Mesendoderm (in vitro differentiated cells): ENCODE data around the gene ANKS4B. TPM values are rescaled to one million over a fixed set of nuclear protein-coding genes. Genes with fewer than 3 reads are reported as not detected.
A peak's percentile ranks its signal among the peaks of the same experiment; 100 is the strongest.

Experiments
- DNase-seq: peaks from one replicate; pipeline ENCODE4 v3.0.0; 2013
- H2AK5ac ChIP-seq: 2 replicates; pipeline ENCODE4 v1.6.1; 2013; ENCODE audit warnings: low read length, inconsistent platforms
- H2BK120ac ChIP-seq: 2 replicates; pipeline ENCODE4 v1.6.1; 2013; ENCODE audit warnings: low read depth, mild to moderate bottlenecking, low read length, moderate library complexity, mixed read lengths
- H2BK15ac ChIP-seq: replicated peaks from 2 replicates; pipeline ENCODE4 v1.6.1; 2013; ENCODE audit warnings: low read depth, mild to moderate bottlenecking, moderate library complexity
- H2BK5ac ChIP-seq: 2 replicates; pipeline ENCODE4 v1.6.1; 2013; ENCODE audit warnings: low read length, inconsistent platforms
- H3K18ac ChIP-seq: 2 replicates; pipeline ENCODE4 v1.6.1; 2013; ENCODE audit warnings: mild to moderate bottlenecking, low read length, mixed read lengths
- H3K23ac ChIP-seq: one replicate; pipeline ENCODE4 v1.6.1; 2013; ENCODE audit warnings: low read length
- H3K27ac ChIP-seq: 2 replicates; pipeline ENCODE4 v1.5.1; 2013; ENCODE audit warnings: low read depth, mild to moderate bottlenecking, inconsistent platforms, low read length, moderate library complexity
- H3K27me3 ChIP-seq: 2 replicates; pipeline ENCODE4 v1.6.1; 2013; ENCODE audit warnings: low read length, control low read depth, mild to moderate bottlenecking, inconsistent platforms; ENCODE audit not compliant: insufficient read depth, poor library complexity
- H3K36me3 ChIP-seq: 2 replicates; pipeline ENCODE4 v1.6.1; 2013; ENCODE audit warnings: low read length, inconsistent platforms; ENCODE audit not compliant: control insufficient read depth, insufficient read depth
- H3K4ac ChIP-seq: one replicate; pipeline ENCODE4 v1.6.1; 2013; ENCODE audit warnings: low read depth, mild to moderate bottlenecking, low read length, moderate library complexity
- H3K4me1 ChIP-seq: 2 replicates; pipeline ENCODE4 v1.6.1; 2013; ENCODE audit warnings: low read depth, low read length, inconsistent platforms; ENCODE audit not compliant: control insufficient read depth
- H3K4me2 ChIP-seq: 2 replicates; pipeline ENCODE4 v1.6.1; 2013; ENCODE audit warnings: low read length
- H3K4me3 ChIP-seq: 2 replicates; pipeline ENCODE4 v1.5.1; 2013; ENCODE audit warnings: mild to moderate bottlenecking, low read length
- H3K56ac ChIP-seq: one replicate; pipeline ENCODE4 v1.6.1; 2013; ENCODE audit warnings: low read length
- H3K79me1 ChIP-seq: 2 replicates; pipeline ENCODE4 v1.6.1; 2013; ENCODE audit warnings: low read length, inconsistent platforms
- H3K79me2 ChIP-seq: 2 replicates; pipeline ENCODE4 v1.6.1; 2013; ENCODE audit warnings: mild to moderate bottlenecking, low read length; ENCODE audit not compliant: control insufficient read depth, insufficient read depth
- H3K9ac ChIP-seq: 2 replicates; pipeline ENCODE4 v1.6.1; 2013; ENCODE audit warnings: low read length, inconsistent platforms
- H4K5ac ChIP-seq: one replicate; pipeline ENCODE4 v1.6.1; 2013; ENCODE audit warnings: low read length
- H4K8ac ChIP-seq: one replicate; pipeline ENCODE4 v1.6.1; 2013; ENCODE audit warnings: low read depth, mild to moderate bottlenecking, control low read depth, low read length, moderate library complexity
- WGBS: extraction: QIAGEN DNeasy Blood & Tissue Kit; methylation state at CpG from one replicate; pipeline ENCODE4 v1.1.7; 2013; ENCODE audit warnings: low lambda C conversion rate, missing lambda C conversion rate; ENCODE audit not compliant: insufficient coverage; ENCODE audit errors: extremely low coverage; 5-methylcytosine and 5-hydroxymethylcytosine counted together
- polyA plus RNA-seq, 2 experiments: library from polyadenylated mRNA; stranded (reverse); fragments of 200-250 nt; gene quantifications; one replicate each; pipeline ENCODE4 v1.2.3, GENCODE V29; 2013

Gene ANKS4B, protein sequence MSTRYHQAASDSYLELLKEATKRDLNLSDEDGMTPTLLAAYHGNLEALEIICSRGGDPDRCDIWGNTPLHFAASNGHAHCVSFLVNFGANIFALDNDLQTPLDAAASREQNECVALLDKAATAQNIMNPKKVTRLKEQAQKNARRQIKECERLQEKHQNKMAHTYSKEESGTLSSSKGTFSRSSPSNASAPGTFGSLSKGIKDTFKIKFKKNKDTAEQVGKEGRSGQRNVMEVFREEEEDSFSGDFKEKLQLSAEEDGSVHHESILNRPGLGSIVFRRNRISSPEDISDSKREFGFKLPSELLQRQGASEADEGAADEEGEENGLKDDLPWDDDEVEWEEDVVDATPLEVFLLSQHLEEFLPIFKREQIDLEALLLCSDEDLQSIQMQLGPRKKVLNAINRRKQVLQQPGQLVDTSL
- 0.03 TPM for polyA plus RNA-seq (2013, experiment 1 of 2)
- polyA plus RNA-seq (2013, experiment 2 of 2) = 0.03 TPM

- Histone ChIP-seq H2BK120ac (no peak within 1 kb of the TSS), H3K27me3 (no peaks in the 10 kb centered on the region), H3K56ac (no peak within 1 kb of the TSS), H2AK5ac (no peak within 1 kb of the TSS), H4K5ac (no peak within 1 kb of the TSS), H3K9ac (no peak within 1 kb of the TSS), H3K27ac (no peak within 1 kb of the TSS), H3K18ac (no peak within 1 kb of the TSS), H3K79me1 (no peaks in the 10 kb centered on the region), H3K36me3 (no peaks in the 10 kb centered on the region), H4K8ac (no peak within 1 kb of the TSS), H2BK15ac (no peak within 1 kb of the TSS), H3K4me1 (no peaks in the 10 kb centered on the region), H2BK5ac (no peak within 1 kb of the TSS), H3K79me2 (no peaks in the 10 kb centered on the region), H3K23ac (no peak within 1 kb of the TSS), H3K4me3 (no peak within 1 kb of the TSS), H3K4me2 (no peak within 1 kb of the TSS), H3K4ac (no peak within 1 kb of the TSS)
- no CpG with 5 or more reads among the region's 11 CpGs for WGBS
- no peak for DNase-seq
Measured at GRCh38 chr16:21233521-21234150, at the start of gene ANKS4B. ANKS4B (plus strand) TSS chr16:21233699; CDS start chr16:21233738, 39 bp downstream.

DNA sequence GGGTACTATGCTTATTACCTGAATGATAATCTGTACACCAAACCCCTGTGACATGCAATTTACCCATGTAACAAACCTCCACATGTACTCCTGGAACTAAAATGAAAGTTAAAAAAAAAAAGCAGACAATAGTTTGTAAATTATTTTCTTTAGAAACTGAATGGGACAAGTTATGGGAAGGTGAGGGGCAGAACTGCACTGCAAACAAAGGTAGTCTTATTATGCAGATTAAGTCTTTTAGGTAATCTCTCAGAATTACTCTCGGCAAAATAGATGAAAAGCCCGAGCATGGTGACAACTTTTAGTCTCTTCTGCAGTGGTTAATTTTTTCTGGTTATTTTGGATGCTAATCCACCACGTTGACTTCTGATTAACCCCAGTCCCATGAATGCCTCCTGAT, 49.5 kb upstream of the ANKS4B start:
- H3K79me1 ChIP-seq = no peaks in the 10 kb centered on the region
- H3K36me3 ChIP-seq = peaks cover 4% of the 10 kb centered on the region
- H3K79me2 ChIP-seq = no peaks in the 10 kb centered on the region
- no peak overlapping the region for H4K5ac ChIP-seq
- no peak overlapping the region for H2BK120ac ChIP-seq
- H4K8ac ChIP-seq = no peak overlapping the region
- H3K27ac ChIP-seq = no peak overlapping the region
- H3K9ac ChIP-seq = no peak overlapping the region
- H3K4me3 ChIP-seq = no peak overlapping the region
- WGBS = no CpG with 5 or more reads among the region's 3 CpGs
- no peaks in the 10 kb centered on the region for H3K27me3 ChIP-seq
- no peak overlapping the region for H3K18ac ChIP-seq
- no peak overlapping the region for H3K56ac ChIP-seq
- no peak overlapping the region for H3K23ac ChIP-seq
- H2BK5ac ChIP-seq = no peak overlapping the region
- H3K4me1 ChIP-seq = no peaks in the 10 kb centered on the region
- no peak overlapping the region for H2BK15ac ChIP-seq
- no peak overlapping the region for H3K4ac ChIP-seq
- H3K4me2 ChIP-seq = no peak overlapping the region
- DNase-seq = no peak
- H2AK5ac ChIP-seq = no peak overlapping the region

DNA sequence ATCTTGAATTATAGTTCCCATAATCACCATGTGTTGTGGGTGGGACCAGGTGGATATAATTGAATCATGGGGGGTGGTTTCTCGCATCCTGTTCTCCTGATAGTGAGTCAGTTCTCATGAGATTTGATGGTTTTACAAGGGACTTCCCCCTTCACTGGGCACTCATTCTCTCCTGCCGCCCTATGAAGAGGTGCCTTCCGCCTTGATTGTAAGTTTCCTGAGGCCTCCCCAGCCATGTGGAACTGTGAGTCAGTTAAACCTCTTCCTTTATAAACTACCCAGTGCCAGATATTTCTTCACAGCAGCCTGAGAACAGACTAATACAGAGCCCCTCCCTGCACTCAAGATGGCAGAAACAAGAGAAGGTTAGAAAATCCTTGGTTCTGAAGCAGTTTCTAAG, 48.7 kb upstream of the ANKS4B start:
- no CpG with 5 or more reads among the region's 3 CpGs for WGBS
- peak; percentile 19 for DNase-seq
- Histone ChIP-seq H3K18ac (no peak overlapping the region), H4K8ac (no peak overlapping the region), H3K4ac (no peak overlapping the region), H2BK15ac (no peak overlapping the region), H3K36me3 (peaks cover 4% of the 10 kb centered on the region), H3K27me3 (no peaks in the 10 kb centered on the region), H3K4me1 (no peaks in the 10 kb centered on the region), H2AK5ac (no peak overlapping the region), H3K79me2 (no peaks in the 10 kb centered on the region), H3K79me1 (no peaks in the 10 kb centered on the region), H3K56ac (no peak overlapping the region), H3K9ac (no peak overlapping the region), H4K5ac (no peak overlapping the region), H3K4me3 (no peak overlapping the region), H3K27ac (no peak overlapping the region), H2BK120ac (no peak overlapping the region), H3K4me2 (no peak overlapping the region), H3K23ac (no peak overlapping the region), H2BK5ac (no peak overlapping the region)

- H3K4me2 ChIP-seq = no peak overlapping the region
- H3K23ac ChIP-seq = no peak overlapping the region
- H3K36me3 ChIP-seq = peaks cover 2% of the 10 kb centered on the region
- no peaks in the 10 kb centered on the region for H3K27me3 ChIP-seq
- no peak overlapping the region for H2BK5ac ChIP-seq
- H3K4me1 ChIP-seq = no peaks in the 10 kb centered on the region
- H4K5ac ChIP-seq = no peak overlapping the region
- no peak overlapping the region for H2BK120ac ChIP-seq
- H3K18ac ChIP-seq = no peak overlapping the region
- no peaks in the 10 kb centered on the region for H3K79me2 ChIP-seq
- no CpG with 5 or more reads among the region's 12 CpGs for WGBS
- no peak overlapping the region for H2BK15ac ChIP-seq
- H4K8ac ChIP-seq = no peak overlapping the region
- H2AK5ac ChIP-seq = no peak overlapping the region
- H3K56ac ChIP-seq = no peak overlapping the region
- DNase-seq = no peak
- no peak overlapping the region for H3K9ac ChIP-seq
- H3K4me3 ChIP-seq = no peak overlapping the region
- H3K79me1 ChIP-seq = no peaks in the 10 kb centered on the region
- no peak overlapping the region for H3K27ac ChIP-seq
- no peak overlapping the region for H3K4ac ChIP-seq
Measured at GRCh38 chr16:21185659-21186325, 47.7 kb upstream of the ANKS4B start.

DNA sequence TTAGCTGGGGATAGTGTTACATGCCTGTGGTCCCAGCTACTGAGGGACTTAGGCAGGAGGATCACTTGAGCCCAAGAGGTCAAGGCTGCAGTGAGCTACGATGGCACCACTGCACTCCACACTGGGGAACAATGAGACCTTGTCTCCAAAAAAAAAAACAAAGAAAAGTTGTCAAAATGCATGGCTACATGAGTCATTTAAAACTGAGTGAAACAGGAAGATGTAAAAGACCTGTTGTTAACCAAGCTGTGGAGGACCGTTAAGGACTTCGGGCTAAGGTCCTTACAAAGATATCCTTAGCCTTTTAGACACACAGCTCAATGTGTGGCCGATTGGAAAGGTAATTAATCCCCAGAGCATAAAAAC, 47.2 kb upstream of the ANKS4B start:
- Histone ChIP-seq H3K79me1 (no peaks in the 10 kb centered on the region), H3K4me1 (no peaks in the 10 kb centered on the region), H2BK5ac (no peak overlapping the region), H3K36me3 (peaks cover 2% of the 10 kb centered on the region), H3K4me2 (no peak overlapping the region), H2BK120ac (no peak overlapping the region), H3K56ac (no peak overlapping the region), H4K5ac (no peak overlapping the region), H3K79me2 (no peaks in the 10 kb centered on the region), H2BK15ac (no peak overlapping the region), H2AK5ac (no peak overlapping the region), H3K23ac (no peak overlapping the region), H3K18ac (no peak overlapping the region), H3K4ac (no peak overlapping the region), H3K4me3 (no peak overlapping the region), H4K8ac (no peak overlapping the region), H3K27me3 (no peaks in the 10 kb centered on the region), H3K9ac (no peak overlapping the region), H3K27ac (no peak overlapping the region)
- no CpG with 5 or more reads among the region's 4 CpGs for WGBS
- no peak for DNase-seq
